Daoy (cell line): ENCODE results near the gene TMEM221. TPM values are rescaled to one million over a fixed set of nuclear protein-coding genes. Genes with fewer than 3 reads are reported as not detected.

Experiments
- total RNA-seq: library from RNA; depleted of rRNA; stranded (reverse); fragments of >200 nt; shearing (Covaris generic); gene quantifications from 2 replicates; pipeline ENCODE4 v1.2.3, GENCODE V29; 2014; rRNA removed

The TMEM221 gene
- total RNA-seq, 1 experiment from 2014 or later, result not detected

Other genes starting within 250 kb of the TMEM221 start
- 25.5 and 33.5 TPM in 2 replicates for gene USE1, start 233.3 kb downstream of the TMEM221 start, total RNA-seq
- gene OCEL1, start 222.4 kb downstream of the TMEM221 start, total RNA-seq, result 0.18 and 1.6 TPM in 2 replicates
- 44.5 and 51.8 TPM in 2 replicates for gene NR2F6, start 202.7 kb downstream of the TMEM221 start, total RNA-seq
- not detected in 2 replicates for gene USHBP1, start 183.9 kb downstream of the TMEM221 start, total RNA-seq
- 174 and 192 TPM in 2 replicates for gene BABAM1, start 181.2 kb downstream of the TMEM221 start, total RNA-seq
- 1.6 and 2.3 TPM in 2 replicates for gene ANKLE1, start 166.8 kb downstream of the TMEM221 start, total RNA-seq
- gene ABHD8, start 145.2 kb downstream of the TMEM221 start, total RNA-seq, result 7.6 and 11.6 TPM in 2 replicates
- gene MRPL34, start 142.8 kb downstream of the TMEM221 start, total RNA-seq, result 68.9 and 94.4 TPM in 2 replicates
- 50.1 and 63.0 TPM in 2 replicates for gene DDA1, start 139.1 kb downstream of the TMEM221 start, total RNA-seq
- 2.5 TPM in 2 replicates for gene ANO8, start 113.8 kb downstream of the TMEM221 start, total RNA-seq
- gene GTPBP3, start 111.1 kb downstream of the TMEM221 start, total RNA-seq, result 42.5 and 43.1 TPM in 2 replicates
- gene PLVAP, start 71.3 kb downstream of the TMEM221 start, total RNA-seq, result not detected in 2 replicates
- 0.69 TPM in 1 of 2 replicates, not detected in the other for gene CCDC194, start 54.5 kb downstream of the TMEM221 start, total RNA-seq
- gene BST2, start 43.0 kb downstream of the TMEM221 start, total RNA-seq, result 0.83 and 4.4 TPM in 2 replicates
- 82.3 and 102 TPM in 2 replicates for gene MVB12A, start 28.6 kb downstream of the TMEM221 start, total RNA-seq
- gene NXNL1, start 12.3 kb upstream of the TMEM221 start, total RNA-seq, result not detected in 2 replicates
- 0.98 and 3.7 TPM in 2 replicates for gene SLC27A1, start 21.9 kb upstream of the TMEM221 start, total RNA-seq
- 40.8 and 95.0 TPM in 2 replicates for gene PGLS, start 63.0 kb upstream of the TMEM221 start, total RNA-seq
- gene COLGALT1, start 107.0 kb upstream of the TMEM221 start, total RNA-seq, result 58.8 and 60.5 TPM in 2 replicates
- gene UNC13A, start 239.7 kb upstream of the TMEM221 start, total RNA-seq, result 0.86 and 1.2 TPM in 2 replicates